ENCODE results near the gene KCNH6. TPM values are rescaled to one million over a fixed set of nuclear protein-coding genes. Genes with fewer than 3 reads are reported as not detected.

KCNH6 gene
- total RNA-seq, 1 donor from 2014 or later, result not detected

DNA sequence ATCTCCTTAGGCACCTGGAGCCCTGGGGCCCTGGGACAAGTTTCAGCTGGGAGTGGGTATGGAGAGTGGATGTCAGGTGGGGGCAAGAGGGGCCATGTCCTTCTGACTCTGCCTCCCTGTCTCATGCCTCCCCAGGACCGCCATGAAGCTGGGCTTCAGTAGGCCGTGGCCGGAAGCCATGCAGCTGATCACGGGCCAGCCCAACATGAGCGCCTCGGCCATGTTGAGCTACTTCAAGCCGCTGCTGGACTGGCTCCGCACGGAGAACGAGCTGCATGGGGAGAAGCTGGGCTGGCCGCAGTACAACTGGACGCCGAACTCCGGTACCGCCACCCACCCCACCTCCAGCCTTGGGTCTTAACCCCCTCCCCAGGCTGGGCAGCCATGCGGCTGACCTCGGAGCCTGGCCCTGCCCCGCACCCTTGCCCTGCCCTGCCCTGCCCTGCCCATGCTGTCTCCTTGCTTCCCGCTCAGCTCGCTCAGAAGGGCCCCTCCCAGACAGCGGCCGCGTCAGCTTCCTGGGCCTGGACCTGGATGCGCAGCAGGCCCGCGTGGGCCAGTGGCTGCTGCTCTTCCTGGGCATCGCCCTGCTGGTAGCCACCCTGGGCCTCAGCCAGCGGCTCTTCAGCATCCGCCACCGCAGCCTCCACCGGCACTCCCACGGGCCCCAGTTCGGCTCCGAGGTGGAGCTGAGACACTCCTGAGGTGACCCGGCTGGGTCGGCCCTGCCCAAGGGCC, 26.3 kb upstream of the KCNH6 start:
- Mint-ChIP-seq H3K27ac (ENCODE audit: unreplicated experiment) (no peak overlapping the region), H3K4me1 (ENCODE audit: unreplicated experiment) (peaks cover 8% of the 10 kb centered on the region), H3K4me3 (ENCODE audit: unreplicated experiment) (no peak overlapping the region), H3K36me3 (ENCODE audit: unreplicated experiment) (no peaks in the 10 kb centered on the region), H3K9me3 (ENCODE audit: unreplicated experiment) (no peaks in the 10 kb centered on the region), H3K27me3 (ENCODE audit: unreplicated experiment) (peaks cover 25% of the 10 kb centered on the region)
- no peak for DNase-seq (ENCODE audit: extremely low spot score, unreplicated experiment)
- no peak for TF ChIP-seq CTCF (IDR thresholded peaks at IDR 0.05)

GRCh38 chr17:63497708-63498483, 25.3 kb upstream of the KCNH6 start:
- TF ChIP-seq CTCF (IDR thresholded peaks at IDR 0.05), result no peak
- DNase-seq (ENCODE audit: extremely low spot score, unreplicated experiment), result no peak
- Mint-ChIP-seq H3K27ac (ENCODE audit: unreplicated experiment) (no peak overlapping the region), H3K9me3 (ENCODE audit: unreplicated experiment) (no peaks in the 10 kb centered on the region), H3K36me3 (ENCODE audit: unreplicated experiment) (no peaks in the 10 kb centered on the region), H3K27me3 (ENCODE audit: unreplicated experiment) (peaks cover 24% of the 10 kb centered on the region), H3K4me3 (ENCODE audit: unreplicated experiment) (no peak overlapping the region), H3K4me1 (ENCODE audit: unreplicated experiment) (peaks cover 8% of the 10 kb centered on the region)

GRCh38 chr17:63498626-63499195, 24.4 kb upstream of the KCNH6 start:
- no peak for TF ChIP-seq CTCF (IDR thresholded peaks at IDR 0.05)
- peaks cover 32% of the 10 kb centered on the region for H3K27me3 Mint-ChIP-seq (ENCODE audit: unreplicated experiment)
- H3K4me3 Mint-ChIP-seq (ENCODE audit: unreplicated experiment), result no peak overlapping the region
- H3K27ac Mint-ChIP-seq (ENCODE audit: unreplicated experiment), result peak overlapping the region; percentile 63
- H3K9me3 Mint-ChIP-seq (ENCODE audit: unreplicated experiment), result no peaks in the 10 kb centered on the region
- DNase-seq (ENCODE audit: extremely low spot score, unreplicated experiment), result no peak
- no peaks in the 10 kb centered on the region for H3K36me3 Mint-ChIP-seq (ENCODE audit: unreplicated experiment)
- H3K4me1 Mint-ChIP-seq (ENCODE audit: unreplicated experiment), result peaks cover 8% of the 10 kb centered on the region

DNA sequence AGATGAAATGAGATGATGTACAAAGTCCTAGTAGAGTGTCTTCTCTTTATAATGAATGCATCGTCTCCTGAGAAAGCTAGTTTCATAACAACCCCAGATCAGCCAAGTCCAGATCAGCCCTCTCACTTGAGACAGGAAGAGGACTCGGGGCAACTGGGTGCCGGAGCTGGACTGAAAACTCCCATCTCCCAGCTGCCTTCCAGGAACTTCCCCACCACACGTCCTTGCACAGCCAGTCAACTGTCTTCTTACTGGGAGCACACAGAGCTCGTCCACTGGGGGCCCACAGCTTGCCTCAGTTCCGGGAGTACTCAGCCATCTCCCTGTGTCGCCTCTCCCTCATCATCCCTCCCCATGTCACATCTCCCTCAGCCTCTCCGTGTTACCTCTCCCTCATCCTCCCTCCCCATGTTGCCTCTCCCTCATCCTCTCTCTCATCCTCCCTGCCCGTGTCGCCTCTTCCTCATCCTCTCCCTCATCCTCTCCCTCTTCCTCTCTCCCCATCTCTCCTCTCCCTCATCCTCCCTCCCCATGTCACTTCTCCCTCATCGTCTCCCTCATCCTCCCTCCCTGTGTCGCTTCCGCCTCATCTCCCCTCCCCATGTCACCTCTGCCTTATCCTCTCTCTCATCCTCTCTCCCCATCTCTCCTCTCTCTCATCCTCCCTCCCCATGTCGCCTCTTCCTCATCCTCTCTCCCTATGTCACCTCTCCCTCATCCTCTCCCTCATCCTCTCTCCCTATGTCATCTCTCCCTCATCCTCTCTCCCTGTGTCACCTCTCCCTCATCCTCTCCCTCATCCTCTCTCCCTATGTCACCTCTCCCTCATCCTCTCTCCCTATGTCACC, 22.4 kb upstream of the KCNH6 start:
- Mint-ChIP-seq H3K9me3 (ENCODE audit: unreplicated experiment) (no peaks in the 10 kb centered on the region), H3K4me3 (ENCODE audit: unreplicated experiment) (no peak overlapping the region), H3K4me1 (ENCODE audit: unreplicated experiment) (peaks cover 8% of the 10 kb centered on the region), H3K36me3 (ENCODE audit: unreplicated experiment) (no peaks in the 10 kb centered on the region), H3K27ac (ENCODE audit: unreplicated experiment) (no peak overlapping the region), H3K27me3 (ENCODE audit: unreplicated experiment) (peaks cover 43% of the 10 kb centered on the region)
- no peak for TF ChIP-seq CTCF (IDR thresholded peaks at IDR 0.05)
- no peak for DNase-seq (ENCODE audit: extremely low spot score, unreplicated experiment)

Measured in osteocyte (in vitro differentiated cells).